Kidney glomerular epithelial cell (primary cell): ENCODE results near the gene RNF20.
A peak's percentile ranks its signal among the peaks of the same experiment; 100 is the strongest.
"Not testable (repeated sequence)": the region's sequence is repeated elsewhere in the genome, so short reads cannot be mapped to it uniquely, and the experiment has no call there.

Source experiments
- DNase-seq: peaks from one replicate; lab custom pipeline; 2025; lab: John Stamatoyannopoulos, UW

RNF20 gene

GRCh38 chr9:101530076-101530711, 3.5 kb upstream of the RNF20 start:
- DNase-seq = peak; percentile 53

GRCh38 chr9:101536351-101536750, 2.7 kb downstream of the RNF20 start:
- no peak for DNase-seq

- no peak for DNase-seq
Observed at GRCh38 chr9:101536938-101537337, 3.3 kb downstream of the RNF20 start.

GRCh38 chr9:101540069-101540468, 6.4 kb downstream of the RNF20 start:
- DNase-seq = no peak

GRCh38 chr9:101543098-101543735, 9.6 kb downstream of the RNF20 start:
- no peak for DNase-seq

GRCh38 chr9:101549472-101550098, 15.9 kb downstream of the RNF20 start:
- not testable (repeated sequence) for DNase-seq

GRCh38 chr9:101561740-101562139, 28.1 kb downstream of the RNF20 start:
- no peak for DNase-seq

GRCh38 chr9:101562966-101563365, 29.3 kb downstream of the RNF20 start:
- DNase-seq = no peak

- DNase-seq = no peak
Observed at GRCh38 chr9:101564252-101564651, 30.6 kb downstream of the RNF20 start.

- DNase-seq = no peak
Observed at GRCh38 chr9:101566904-101567724, 33.5 kb downstream of the RNF20 start.

DNA sequence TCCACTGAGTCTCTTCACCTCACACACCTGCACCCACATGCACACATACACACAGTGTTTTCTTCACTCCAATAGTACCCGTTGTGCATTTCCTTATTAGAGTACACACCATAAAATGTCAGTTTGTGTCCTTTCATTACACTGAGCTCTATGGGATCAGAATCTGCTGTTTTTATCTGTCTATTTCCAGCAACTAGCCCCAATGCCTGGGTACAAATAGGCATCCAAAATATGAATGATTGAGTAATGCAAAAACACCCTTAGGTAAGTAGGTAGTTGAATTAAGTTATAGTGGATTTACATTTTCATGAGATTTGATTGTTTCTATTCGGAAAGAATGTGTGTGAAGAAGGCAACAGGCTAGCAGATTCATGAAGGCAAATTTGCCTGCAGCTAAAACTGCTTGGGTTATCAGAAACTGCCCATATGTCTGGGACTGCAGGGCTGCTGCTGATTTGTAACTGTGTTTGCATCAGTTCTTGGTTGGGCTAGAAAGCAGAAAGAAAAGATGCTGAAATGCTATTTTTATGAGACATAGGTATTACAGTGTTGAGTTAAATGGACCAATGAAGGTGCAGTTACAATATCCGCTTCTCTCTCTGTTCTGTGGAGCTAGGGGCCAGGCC, 34.2 kb downstream of the RNF20 start:
- no peak for DNase-seq

DNA sequence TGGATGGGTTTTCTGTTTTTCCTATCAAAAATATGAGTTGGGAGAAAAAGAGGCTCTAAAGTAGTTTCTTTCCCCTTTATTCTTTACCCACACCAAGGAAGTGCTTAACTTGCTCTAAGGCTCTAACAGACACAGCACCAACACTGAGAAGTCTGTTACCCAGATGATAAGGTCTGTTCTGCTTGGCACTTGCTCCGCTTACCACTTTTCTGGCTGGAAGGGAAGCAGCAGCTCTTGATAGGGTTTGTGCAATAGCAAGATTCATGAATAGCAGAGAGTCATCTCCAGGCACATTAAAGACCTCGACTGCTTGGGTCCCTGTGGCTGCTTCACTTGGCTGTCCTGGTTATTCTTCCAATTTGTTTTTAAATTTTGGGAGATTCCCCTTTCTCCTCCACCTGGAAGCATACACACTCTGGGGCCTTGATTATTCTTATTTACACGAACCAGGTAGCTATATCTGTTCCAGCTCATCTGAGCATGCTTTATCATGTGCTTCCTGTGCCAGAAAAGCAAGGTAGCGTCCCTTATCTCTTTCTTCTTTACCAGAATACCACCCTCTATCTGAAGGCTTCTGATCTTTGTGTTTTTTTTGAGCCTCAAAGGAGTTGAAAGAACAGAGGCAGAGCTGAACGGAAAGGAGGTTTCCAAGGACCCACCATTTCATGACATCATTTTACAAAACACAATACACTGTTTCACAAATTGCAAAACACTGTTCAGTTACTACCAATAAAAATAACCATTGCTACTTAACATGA, 36.3 kb downstream of the RNF20 start:
- no peak for DNase-seq

DNA sequence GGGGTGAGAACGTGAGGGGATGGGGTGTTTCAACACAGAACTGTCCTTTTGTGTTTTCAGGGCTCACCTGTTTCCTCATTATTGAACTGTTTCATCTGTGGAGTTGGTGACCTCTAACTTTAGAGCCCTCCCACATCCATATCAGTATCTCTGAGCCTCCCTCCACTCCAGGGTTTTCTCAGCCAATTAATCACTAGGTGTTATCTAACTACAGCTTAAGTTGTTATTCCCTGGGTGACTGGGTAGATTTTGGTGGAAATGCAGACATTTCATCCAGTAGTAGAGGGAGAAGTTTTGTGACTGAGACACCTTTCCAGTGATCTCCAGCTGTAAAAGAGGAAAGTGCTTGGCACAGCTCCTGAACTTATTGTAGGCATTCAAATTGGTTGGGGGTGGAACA, 37.5 kb downstream of the RNF20 start:
- no peak for DNase-seq

GRCh38 chr9:101572316-101572715, 38.7 kb downstream of the RNF20 start:
- no peak for DNase-seq

- DNase-seq = no peak
Observed at GRCh38 chr9:101574731-101575333, 41.2 kb downstream of the RNF20 start.

- DNase-seq = no peak
Observed at GRCh38 chr9:101578378-101578777, 44.7 kb downstream of the RNF20 start.

DNA sequence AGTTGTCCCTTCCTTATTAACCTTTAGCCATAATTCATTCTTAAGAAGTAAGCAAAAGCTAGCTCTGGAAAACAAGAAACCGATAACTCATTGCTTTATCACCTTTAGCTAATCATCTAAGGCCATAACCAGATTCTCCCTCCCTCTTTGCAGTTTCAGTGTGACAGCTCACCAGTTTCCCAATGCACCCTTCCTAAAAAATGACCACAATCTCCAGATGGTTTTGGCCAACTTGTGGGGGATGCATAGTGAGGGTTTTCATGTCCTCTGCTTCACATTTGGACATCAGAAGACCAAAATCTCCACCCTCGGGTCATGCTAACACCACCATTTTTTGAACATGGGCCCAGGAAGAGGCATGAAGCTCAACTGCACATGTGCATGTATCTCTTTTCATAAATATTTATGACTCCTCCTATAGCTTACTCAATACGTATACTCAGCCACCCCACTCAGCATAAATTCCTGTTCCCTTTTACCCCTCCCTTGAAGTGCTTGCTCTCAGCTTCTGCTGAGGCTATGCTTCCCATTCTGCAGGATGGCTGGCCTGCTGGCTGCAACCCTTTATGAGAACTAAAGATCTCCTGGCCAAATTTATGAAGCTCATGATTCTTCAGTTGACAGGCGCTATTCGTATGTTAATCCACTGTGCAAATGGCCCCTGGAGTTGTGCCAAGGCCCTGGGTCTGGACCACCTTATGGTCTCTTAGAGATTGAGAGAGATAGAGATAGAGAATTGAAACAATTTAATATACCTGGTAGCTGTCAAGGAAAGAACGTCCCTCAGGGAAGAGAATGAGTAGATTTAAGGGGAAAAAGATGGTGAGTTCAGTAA, 46.3 kb downstream of the RNF20 start:
- no peak for DNase-seq

- DNase-seq = peak; percentile 12
Observed at GRCh38 chr9:101582553-101582952, 48.9 kb downstream of the RNF20 start.

DNA sequence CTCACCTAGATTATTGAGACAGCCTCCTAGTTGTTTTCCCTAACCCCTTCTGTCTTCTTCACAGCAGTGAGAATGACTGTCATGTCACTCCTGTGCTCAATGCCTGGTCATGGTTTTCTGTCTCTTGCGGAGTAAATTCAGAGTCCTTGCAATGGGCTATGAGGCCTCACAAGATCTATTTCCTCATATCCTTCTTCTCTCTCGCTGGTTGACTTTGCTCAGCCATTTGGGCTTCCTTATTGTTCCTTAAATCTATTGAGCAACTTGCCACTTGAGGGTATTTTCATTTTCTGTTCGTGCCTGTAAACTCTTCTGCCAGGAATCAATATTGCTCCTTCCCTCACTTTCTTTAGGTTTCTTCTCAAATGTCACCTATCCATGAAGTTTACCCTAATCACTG, 52.1 kb downstream of the RNF20 start:
- no peak for DNase-seq

GRCh38 chr9:101586651-101587050, 53.0 kb downstream of the RNF20 start:
- DNase-seq = no peak
